HK-2 (cell line): ENCODE results near the gene GRAMD1A.
"Not testable (repeated sequence)": the region's sequence is repeated elsewhere in the genome, so short reads cannot be mapped to it uniquely, and the experiment has no call there.

Experiments used
- DNase-seq: peaks from one replicate; pipeline ENCODE4 v3.0.0-alpha.2; 2018; ENCODE audit not compliant: unreplicated experiment

Gene GRAMD1A

DNA sequence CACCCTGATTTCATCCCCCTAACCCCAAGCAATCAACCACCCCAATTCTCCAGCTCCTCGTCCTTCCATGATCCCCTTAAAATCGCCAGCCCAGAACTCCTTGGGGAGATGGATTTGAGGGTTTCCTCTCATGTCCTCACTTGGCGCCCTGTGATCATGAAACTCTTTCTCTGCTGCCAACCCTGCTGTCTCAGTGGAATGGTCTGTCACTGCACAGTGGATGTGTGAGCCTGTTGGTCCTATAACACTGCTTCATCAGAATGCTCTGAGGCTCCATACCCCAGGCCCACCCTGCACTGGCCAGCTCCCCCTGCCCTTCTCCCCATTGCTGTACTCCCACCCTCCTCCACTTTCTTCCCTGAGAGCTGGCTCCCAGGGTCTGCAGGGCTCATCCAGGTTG lies 23.5 kb upstream of the GRAMD1A start:
- DNase-seq: no peak

DNA sequence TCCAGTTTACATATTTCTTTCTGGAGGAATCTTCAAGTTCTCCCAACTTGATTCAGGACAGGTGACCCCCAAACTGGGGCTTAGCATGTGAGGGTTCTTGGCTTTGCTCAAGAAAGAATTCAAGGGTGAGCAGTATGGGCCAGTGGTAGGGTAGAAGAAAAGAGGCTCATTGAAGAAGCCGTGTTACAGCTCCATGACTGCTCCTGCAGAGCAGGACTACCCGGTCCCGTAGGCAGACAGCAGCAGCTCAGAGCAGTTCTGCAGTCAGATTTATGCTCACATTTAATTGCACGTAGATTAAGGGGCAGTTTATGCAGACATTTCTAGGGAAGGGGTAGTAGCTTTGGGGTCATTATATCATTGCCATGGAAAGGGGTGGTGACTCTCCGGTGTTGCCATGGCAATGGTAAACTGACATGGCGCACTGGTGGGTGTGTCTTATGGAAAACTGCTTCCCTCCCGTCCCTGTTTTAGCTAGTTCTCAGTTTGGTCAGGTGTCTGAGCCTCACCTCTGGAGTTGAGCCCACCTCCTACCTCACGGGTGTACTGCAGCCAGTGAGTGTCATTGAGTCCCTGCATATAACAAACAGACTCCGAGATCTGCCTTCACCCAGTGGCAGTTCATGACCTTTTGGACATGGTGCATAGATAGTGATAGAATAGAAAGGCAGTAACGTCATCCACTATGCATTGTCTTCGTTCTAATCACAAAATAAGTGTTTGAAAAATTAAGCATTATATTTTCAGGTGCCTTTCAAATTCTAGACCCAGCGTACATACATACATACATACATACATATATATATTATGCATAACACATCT lies 20.1 kb upstream of the GRAMD1A start:
- DNase-seq: no peak

DNA sequence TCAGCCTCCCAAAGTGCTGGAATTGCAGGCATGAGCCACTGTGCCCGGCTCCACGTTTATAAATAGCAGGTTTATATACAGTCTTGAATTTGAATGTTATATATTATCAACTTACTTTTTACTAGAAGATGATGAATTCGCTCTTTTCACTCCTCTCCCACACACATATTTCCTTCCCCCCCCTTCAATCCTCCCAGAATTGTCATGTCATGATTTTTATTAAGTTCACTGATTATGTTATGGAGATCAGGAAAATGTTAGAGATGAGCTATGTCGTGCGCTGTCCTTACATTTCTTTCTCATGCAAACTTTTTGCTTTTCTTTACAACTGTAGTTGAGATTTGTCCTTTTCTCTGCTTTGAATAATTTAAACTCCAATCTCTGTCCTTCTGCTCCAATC lies 17.8 kb upstream of the GRAMD1A start:
- DNase-seq: no peak

DNA sequence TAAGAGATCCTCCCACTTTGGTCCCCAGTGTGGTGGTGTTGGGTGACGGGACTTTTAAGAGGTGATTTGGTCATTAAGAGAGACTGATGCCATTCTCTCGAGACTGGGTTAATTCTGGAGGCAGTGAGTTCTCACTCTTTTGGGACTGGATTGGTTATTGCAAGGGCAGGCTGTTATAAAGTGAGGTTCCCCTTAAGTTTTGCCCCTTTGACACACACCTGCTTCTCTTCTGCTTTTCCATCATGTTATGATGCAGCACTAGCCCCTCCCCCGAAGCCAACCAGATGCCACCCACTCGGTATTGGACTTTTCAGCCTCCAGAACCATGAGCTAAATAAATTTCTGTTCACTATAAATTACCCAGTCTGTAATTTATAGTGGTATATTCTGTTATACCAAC lies 16.3 kb upstream of the GRAMD1A start:
- no peak for DNase-seq

DNA sequence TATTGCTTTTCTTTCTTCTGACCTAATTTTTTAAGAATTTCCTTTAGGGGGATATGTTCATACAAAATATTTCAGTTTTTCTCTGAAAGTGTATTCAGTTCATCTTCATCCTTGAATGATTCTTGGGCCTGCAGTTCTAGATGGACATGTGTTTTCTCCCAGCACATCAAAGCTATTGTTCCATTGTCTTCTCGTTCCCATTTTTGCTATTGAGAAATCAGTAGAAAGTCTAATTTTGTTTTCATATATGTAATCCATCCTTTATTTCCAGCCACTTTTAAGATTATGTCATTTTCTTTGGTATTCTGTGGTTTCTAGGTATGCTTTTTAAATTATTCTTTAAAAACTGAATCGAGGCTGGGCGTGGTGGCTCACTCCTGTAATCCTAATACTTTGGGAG lies 15.8 kb upstream of the GRAMD1A start:
- no peak for DNase-seq

DNA sequence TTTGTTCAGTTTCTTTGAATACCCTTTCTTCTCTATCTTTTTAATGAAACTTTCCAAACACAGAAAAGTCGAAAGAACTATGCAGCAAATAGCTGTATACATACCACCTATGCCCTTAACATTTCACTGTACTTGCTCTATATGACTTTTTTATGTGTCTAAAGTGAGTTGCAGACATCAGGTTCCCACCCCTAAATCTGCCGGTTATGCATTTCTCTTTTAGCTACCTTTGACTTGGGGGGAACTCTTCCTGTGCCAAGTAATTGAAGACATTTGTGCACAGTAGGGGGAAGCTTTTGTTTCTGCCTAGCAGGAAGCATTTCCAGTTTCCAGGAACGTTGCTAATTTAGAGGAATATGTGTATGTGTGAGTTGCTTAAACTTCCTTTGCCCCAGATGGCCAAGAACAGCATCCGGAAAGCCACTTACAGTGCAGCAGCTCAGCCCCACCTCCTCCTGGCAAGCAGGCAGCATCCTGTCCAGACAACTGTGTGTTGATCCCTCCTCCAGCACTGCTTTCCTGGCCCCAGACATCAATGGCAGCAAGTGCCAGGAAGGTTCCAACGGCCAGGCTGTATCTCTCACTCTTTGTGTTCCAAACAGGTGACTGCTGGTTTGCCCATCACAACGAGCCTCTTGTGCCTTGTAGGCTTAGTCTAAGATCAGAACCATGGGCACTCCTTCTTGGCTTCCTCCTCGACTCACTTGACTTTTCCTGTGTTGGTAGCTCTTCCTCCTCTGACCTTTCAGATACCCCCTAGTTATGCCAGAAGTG lies 14.7 kb upstream of the GRAMD1A start:
- DNase-seq: no peak

DNA sequence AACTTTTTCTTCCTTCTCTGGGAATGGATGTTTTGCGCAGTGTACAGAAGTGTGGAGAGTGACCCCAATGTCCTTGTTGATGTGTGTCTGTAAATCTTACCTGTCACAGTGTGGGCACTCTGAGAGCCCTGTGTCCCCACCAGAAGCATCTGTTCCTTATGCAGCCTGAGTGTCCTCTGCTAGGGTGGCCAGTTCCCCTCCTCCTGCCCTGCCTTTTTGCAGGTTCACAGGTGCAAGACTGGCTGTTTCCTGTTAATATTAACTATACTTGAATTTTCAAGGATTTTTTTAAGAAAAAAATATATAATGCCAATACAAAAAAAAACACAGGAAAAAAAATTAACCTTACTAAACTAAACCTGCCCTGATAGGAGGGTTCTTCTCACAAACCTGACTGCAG lies 12.0 kb upstream of the GRAMD1A start:
- no peak for DNase-seq

DNA sequence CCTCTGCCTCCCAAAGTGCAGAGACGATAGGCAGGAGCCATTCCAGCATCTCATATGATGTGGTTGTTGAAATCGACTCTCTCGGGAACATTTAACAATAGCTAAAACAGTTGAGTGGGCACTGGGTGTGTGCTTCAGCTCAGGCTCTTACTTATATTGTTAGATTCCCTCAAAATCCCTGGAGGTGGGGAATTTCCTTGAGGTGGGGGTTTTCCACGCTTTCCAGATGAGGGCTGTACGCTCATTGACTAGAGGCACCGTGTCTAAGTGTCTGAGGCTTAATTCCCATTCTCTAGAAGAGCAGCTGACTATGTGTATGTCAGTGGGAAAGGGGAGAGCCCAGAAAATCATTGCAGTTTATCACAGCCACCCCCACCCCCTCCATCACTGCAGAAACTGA lies 10.8 kb upstream of the GRAMD1A start:
- no peak for DNase-seq

DNA sequence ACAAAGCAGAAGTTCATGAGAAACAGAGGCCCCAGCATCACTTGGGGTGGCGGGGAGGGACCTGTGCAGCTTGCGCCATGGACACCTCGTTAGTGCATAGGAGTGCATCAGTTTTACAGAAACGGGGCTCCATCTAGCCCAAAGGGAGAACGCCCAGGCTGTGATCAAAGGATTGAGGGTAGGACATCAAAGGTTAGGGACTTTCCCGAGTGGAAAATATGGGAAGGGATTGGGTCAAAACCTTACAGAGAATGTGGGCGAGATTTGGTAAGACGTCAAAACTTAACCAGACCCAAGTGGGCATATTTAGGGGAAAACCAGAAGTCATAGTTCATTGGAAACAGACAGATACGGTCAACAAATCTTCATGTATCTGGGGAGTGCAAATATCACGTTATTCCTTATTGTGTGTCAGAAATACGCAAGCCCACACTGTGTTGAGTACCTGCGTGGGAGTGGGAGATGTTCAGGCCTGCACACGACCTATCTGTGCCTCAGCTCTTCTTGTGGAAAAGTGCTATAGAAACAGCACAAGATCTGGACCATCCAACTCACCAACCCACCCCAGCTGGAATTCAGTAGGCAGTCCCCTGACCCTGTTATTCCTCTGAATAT lies 9.4 kb upstream of the GRAMD1A start:
- no peak for DNase-seq

DNA sequence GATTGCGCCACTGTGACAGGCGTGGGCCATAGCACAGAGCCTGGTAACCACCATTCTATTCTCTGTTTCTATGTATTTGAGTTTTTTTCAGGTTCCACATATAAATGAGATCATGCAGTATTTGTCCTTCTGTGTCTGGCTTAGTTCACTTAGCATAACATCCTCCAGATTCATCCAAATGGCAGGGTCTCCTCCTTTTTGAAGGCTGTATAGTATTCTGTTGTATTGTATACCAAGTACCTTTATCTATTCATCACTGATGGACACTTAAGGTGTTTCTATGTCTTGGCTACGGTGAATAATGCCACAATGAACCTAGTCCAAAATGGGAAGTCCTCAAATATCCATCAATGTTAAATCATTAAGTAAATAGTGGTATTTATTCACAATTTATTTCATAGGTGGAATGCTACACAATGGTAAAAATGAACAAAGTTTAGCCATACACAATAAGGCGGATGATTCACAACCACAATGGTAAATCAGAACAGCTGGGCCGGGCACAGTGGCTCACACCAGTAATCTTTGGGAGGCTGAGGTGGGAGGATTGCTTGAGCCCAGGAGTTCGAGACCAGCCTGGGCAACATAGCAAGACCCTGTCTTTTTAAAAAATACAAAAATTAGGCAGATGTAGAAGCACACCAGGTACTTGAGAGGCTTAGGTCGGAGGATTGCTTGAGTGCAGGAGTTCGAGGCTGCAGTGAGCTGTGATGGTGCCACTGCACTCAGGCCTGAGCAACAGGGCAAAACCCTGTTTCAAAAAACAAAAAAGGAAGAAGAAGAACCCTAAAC lies 8.4 kb upstream of the GRAMD1A start:
- DNase-seq: no peak

DNA sequence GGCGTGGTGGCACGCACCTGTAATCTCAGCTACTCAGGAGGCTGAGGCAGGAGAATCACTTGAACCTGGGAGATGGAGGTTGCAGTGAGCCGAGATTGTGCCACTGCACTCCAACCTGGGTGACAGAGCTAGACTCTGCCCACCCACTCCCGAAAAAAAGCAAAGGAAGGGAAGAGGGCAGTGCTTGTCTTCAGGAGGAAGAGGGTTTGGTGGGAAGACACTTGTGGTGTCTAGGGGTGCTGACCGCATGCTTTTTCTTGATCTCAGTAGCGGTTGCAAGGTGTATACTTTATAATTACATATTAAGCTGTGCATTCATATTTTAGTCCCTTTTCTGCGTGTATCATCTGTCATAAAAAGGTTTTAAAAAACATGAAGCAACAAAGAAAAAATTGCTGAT lies 7.5 kb upstream of the GRAMD1A start:
- not testable (repeated sequence) for DNase-seq

DNA sequence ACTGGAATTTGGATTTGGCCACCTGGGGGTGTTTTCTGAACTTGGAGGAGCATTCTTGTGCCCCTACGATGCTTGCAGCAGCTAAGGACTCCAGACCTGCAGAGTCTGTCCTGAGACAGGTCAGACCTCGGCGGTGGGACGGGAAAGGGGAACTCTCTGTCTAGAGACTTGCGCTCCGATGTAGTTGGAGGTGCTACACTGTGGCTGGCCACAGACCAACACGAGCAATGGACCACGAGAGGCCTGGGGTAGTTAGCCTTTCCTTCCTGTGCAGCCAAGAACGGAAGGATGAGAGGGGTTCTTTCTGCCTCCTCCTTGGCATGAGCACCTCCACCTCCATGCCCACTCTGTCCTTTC lies 5.9 kb upstream of the GRAMD1A start:
- DNase-seq: no peak

DNA sequence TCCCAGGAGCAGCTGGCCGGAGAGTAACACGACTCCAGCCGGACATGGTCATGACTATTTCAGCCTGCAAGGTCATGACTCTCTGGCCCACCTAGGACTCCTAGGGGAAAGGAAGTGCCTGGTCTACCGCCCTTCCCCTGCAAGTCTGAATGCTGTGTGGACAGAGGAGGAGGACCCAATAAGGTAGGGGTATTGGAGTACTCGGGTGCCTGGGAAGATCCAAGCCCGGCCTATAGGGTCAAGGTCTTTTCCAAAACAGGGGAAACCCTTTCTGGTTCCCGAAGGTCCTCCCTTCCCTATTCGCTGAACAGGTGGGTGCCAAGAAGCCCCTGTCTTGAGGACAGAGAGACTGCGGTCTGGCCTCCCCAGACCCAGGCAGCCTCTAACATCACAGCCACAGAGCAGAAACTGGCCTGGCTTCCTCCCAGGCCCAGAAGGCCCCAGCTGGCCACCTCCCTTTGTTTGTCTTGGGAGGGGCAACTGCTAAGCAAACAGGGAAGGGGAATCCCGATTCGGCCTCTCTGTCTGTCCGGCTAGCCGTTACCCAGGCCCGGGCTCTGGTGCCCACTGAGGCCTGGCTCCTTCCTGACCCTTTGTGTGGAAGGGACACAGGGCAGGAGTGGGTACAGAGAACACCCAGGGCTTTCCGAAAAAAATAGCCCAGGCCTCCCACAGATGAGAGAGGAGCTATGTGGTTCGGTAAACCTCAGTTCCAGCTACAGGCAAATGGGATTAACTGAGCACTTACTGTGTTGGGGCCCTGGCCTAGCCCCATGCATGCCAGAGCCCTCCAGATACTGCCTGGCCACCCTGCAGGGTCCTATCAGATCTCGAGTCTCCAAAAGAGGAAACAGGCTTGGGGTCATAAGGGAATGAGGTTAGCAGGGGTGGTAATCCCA lies 5.2 kb upstream of the GRAMD1A start:
- DNase-seq: no peak

DNA sequence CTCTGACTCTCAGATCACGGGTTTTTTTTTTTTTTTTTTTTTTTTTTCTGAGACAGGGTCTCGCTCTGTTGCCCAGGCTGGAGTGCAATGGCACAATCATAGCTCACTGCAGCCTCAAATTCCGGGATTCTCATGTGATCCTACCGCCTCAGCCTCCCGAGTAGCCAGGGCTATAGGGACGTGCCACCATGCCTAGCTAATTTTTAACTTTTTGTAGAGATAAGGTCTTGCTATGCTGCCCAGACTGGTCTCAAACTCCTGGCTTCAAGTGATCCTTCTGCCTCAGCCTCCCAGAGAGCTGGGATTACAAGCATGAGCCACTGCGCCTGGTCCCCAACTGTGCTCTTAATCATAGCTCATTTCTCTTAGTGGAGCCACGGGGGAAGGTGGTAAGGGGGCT lies 4.6 kb upstream of the GRAMD1A start:
- no peak for DNase-seq

DNA sequence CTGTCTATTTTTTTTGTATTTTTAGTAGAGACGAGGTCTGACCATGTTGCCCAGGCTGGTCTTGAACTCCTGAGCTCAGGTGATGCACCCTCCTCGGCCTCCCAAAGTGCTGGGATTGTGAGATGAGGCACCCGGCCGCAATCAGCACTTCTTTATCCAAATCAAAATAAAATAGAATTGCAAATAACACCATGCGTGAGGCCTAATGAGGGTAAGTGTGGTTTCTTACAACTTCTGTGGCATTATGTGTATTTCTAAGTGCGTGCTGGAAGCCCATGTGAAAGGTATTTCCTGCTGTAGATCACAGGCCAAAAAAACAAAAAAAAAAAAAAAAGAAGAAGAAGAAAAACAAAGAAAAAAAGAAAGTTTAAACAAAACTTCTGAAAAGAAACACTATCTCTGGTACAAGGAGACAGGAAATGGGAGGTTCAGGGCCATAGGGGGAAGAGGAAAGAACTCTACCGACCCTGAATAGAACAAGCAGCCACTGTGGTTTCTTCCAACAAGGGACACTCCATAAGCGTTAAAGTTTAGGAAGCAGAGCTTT lies 3.0 kb upstream of the GRAMD1A start:
- no peak for DNase-seq

DNA sequence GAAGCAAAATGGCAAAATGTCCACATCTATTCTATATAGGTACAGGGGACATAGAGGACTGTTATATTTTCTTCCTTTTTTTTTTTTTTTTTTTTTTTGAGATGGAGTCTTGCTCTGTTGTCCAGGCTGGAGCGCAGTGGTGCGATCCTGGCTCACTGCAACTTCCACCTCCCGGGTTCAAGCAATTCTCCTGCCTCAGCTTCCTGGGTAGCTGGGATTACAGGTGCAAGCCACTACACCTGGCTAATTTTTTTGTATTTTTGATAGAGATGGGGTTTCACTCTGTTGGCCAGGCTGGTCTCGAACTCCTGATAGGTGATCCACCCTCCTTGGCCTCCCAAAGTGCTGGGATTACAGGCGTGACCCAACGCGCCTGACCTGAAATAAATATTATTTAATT lies 1.9 kb upstream of the GRAMD1A start:
- not testable (repeated sequence) for DNase-seq

DNA sequence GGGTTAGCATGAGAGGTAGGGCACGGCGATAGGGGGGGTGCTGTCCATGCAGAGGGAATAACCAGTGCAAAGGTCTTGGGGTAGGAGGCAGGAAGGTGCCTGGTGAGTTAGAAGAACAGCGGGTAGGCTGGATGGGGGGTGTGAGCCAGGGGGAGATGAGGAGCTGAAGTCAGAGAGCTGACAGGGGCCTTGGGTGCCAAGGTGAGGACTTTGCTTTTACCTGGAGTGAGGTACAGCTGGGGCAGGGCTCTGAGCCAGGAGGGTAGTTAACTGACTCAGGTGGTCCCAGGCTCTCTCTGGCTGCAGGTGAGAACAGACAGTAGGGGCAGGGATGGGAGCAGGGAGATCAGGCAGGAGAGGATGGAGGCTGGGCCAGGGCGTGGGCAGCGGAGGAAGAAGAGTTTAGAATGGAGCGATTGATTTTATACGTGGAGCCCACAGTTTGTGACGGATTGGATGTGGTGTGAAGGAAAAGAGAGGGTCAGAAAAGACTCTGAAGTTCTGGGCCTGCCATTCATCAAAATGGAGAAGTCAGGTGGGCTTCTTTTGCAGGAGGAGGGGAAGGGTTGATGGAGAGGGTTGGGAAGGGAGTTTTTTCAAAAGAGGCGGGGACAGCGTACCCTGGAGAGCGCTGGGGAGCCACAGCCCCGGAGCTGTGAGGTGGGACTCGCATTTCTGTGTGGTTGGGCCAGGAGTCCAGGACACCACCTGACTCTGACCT lies 1.2 kb upstream of the GRAMD1A start:
- DNase-seq: no peak

DNA sequence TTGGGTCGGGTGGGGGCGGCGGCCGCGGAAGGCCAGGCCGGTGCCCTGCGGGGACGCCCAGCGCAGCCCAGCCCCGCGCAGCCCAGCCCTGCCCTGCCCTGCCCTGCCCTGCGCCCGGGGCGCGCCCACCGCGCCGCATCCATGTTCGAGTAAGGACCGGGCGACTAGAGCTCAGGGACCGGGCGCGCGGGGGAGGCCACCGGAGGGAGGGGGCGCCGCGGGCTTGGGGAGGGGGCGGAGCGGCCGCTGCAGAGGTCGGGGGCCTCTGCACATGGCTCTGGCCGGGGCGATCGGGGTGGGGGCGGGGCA lies 169 bp downstream of the GRAMD1A start:
- no peak for DNase-seq

DNA sequence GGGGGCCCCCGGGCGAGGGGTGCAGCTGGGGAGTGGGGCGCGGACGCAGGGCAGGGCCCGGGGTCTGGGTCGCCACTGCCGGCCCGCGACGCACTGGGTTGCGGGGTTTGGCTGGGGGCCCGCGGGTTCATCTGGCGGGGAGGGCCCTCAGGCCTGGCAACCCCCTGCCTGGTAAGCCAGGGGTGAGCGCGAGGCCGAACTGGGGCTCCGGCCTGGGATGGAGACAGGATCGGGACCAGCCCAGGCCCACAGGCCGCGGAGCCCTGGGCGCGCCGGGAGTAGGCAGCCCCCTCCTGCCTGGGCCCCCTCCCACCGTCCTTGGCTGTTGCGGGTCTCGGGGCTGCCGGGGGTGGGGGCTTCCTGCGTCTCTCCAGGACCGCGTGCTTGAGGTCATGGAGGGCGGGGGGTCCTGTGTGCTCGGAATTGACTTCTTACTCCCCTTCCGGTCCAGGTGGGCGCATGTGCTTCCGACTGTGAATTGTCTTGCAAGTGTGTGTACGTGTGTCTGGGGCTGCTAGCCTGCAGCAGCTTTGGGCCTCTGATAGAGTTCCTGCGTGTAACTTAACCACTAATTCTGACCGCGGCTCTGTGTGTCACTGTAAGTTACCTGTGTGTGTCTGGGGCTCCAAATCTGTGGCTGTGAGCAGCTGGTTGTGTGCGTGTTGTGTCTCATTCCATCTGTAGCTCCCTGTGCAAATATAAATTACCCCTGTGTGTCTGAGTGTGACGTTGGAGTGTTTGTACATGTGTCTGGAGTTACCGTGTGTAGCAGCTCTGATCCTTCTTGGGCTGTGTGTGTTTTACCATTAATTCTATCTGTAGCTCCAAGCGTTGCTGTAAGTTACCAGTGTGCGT lies 751 bp downstream of the GRAMD1A start:
- peak; percentile 44 for DNase-seq
